H1 (cell line): ENCODE results near the gene POLR3C. TPM values are rescaled to one million over a fixed set of nuclear protein-coding genes. Genes with fewer than 3 reads are reported as not detected.

Source experiments
- CTCF ChIA-PET: fragments of 300-600 bp; sonication (Branson Sonifier 250); formaldehyde crosslinking; loops from one replicate; lab custom pipeline; 2021; ENCODE audit not compliant: partially characterized antibody; lab: Charles Lee
- POLR2A ChIA-PET: fragments of 300-600 bp; sonication (Branson Sonifier 250); formaldehyde crosslinking; loops from one replicate; lab custom pipeline; 2021; ENCODE audit warnings: inconsistent platforms; ENCODE audit not compliant: partially characterized antibody; lab: Charles Lee
- DNase-seq, 2 experiments: peaks; one replicate each; pipeline versions ENCODE4 v3.0.0 to v3.0.0-alpha.2; 2010 to 2022; ENCODE audit warnings: low spot score in 2 of 2, low read depth in 1 of 2, mixed read lengths in 1 of 2
- FAIRE-seq: peaks from 2 replicates; lab custom pipeline; 2011; peaks lifted over from hg19 to GRCh38; lab: Jason Lieb, UNC
- H2AFZ ChIP-seq: 2 replicates; pipeline ENCODE4 v1.8.1; 2012; ENCODE audit warnings: low read length, inconsistent platforms
- H2AK5ac ChIP-seq: 2 replicates; pipeline ENCODE4 v1.6.1; 2013; ENCODE audit warnings: low read depth, low read length
- H2BK120ac ChIP-seq: replicated peaks from 2 replicates; pipeline ENCODE3; 2013; ENCODE audit warnings: low read depth, low read length, inconsistent platforms
- H2BK12ac ChIP-seq: 2 replicates; pipeline ENCODE4 v1.6.1; 2013; ENCODE audit warnings: low read depth, low read length
- H2BK15ac ChIP-seq: 2 replicates; pipeline ENCODE4 v1.6.1; 2013; ENCODE audit warnings: low read length
- H2BK20ac ChIP-seq: 2 replicates; pipeline ENCODE4 v1.6.1; 2013; ENCODE audit warnings: low read length
- H2BK5ac ChIP-seq: 2 replicates; pipeline ENCODE4 v1.6.1; 2013; ENCODE audit warnings: low read depth, low read length
- H3K14ac ChIP-seq: 2 replicates; pipeline ENCODE4 v1.6.1; 2013; ENCODE audit warnings: inconsistent platforms; ENCODE audit not compliant: insufficient read length
- H3K18ac ChIP-seq: 2 replicates; pipeline ENCODE4 v1.6.1; 2013; ENCODE audit warnings: low read length; ENCODE audit errors: extremely low read depth
- H3K23ac ChIP-seq: 2 replicates; pipeline ENCODE4 v1.6.1; 2013; ENCODE audit warnings: inconsistent platforms; ENCODE audit not compliant: insufficient read length
- H3K23me2 ChIP-seq: 2 replicates; pipeline ENCODE4 v1.6.1; 2013; ENCODE audit warnings: low read depth, low read length
- H3K27ac ChIP-seq: 2 replicates; pipeline ENCODE4 v1.6.1; 2011; ENCODE audit warnings: low read depth, low read length, inconsistent platforms
- H3K27me3 ChIP-seq, 4 experiments: replicated peaks in 1 of 4; 1 replicate in 1 of 4; 2 replicates in 3 of 4; pipeline versions ENCODE4 v1.6.1 to v1.8.1; 2011 to 2013; ENCODE audit warnings: low read length in 3 of 4, mild to moderate bottlenecking in 3 of 4, inconsistent platforms in 2 of 4, mixed read lengths in 2 of 4, moderate library complexity in 1 of 4; ENCODE audit not compliant: control insufficient read depth in 3 of 4, insufficient read depth in 3 of 4; ENCODE audit errors: extremely low read depth in 1 of 4
- H3K36me3 ChIP-seq, 4 experiments: 2 replicates each; pipeline versions ENCODE4 v1.6.1 to v1.8.1; 2011 to 2013; ENCODE audit warnings: mild to moderate bottlenecking in 4 of 4, low read length in 3 of 4, moderate library complexity in 2 of 4, control low read depth in 1 of 4, inconsistent platforms in 1 of 4; ENCODE audit not compliant: insufficient read depth in 4 of 4, control insufficient read depth in 2 of 4
- H3K4ac ChIP-seq: replicated peaks from 2 replicates; pipeline ENCODE3; 2013; ENCODE audit warnings: low read length, low read depth, mixed read lengths, inconsistent platforms; ENCODE audit not compliant: insufficient read length
- H3K4me1 ChIP-seq, 4 experiments: replicated peaks in 1 of 4; 1 replicate in 1 of 4; 2 replicates in 3 of 4; pipeline versions ENCODE4 v1.6.1 to v1.8.1; 2011 to 2013; ENCODE audit warnings: low read length in 3 of 4, inconsistent platforms in 2 of 4, mixed read lengths in 1 of 4; ENCODE audit not compliant: insufficient read depth in 4 of 4, control insufficient read depth in 3 of 4
- H3K4me2 ChIP-seq, 2 experiments: 2 replicates each; pipeline versions ENCODE4 v1.6.1 to v1.8.1; 2011 to 2013; ENCODE audit warnings: low read depth in 2 of 2, low read length in 2 of 2, control low read depth in 1 of 2, inconsistent platforms in 1 of 2, mild to moderate bottlenecking in 1 of 2; ENCODE audit not compliant: insufficient read depth in 1 of 2
- H3K4me3 ChIP-seq, 4 experiments: fragments of 200-600, 300-600 bp in 1 of 4; sonication (generic), shearing (Covaris generic), sonication (Bioruptor Twin) in 1 of 4; 2 replicates each; pipeline versions ENCODE4 v1.5.1 to v1.8.1; 2011 to 2016; ENCODE audit warnings: low read length in 4 of 4, low read depth in 3 of 4, control low read depth in 2 of 4, inconsistent platforms in 2 of 4, mild to moderate bottlenecking in 2 of 4, mixed read lengths in 1 of 4, moderate library complexity in 1 of 4; ENCODE audit not compliant: insufficient read depth in 2 of 4; ENCODE audit errors: extremely low read depth in 1 of 4
- H3K56ac ChIP-seq: replicated peaks from 2 replicates; pipeline ENCODE3; 2013; ENCODE audit warnings: low read depth, mild to moderate bottlenecking, mixed read lengths, low read length, inconsistent platforms; ENCODE audit not compliant: insufficient read length
- H3K79me1 ChIP-seq: 2 replicates; pipeline ENCODE4 v1.6.1; 2013; ENCODE audit warnings: low read depth, low read length, control low read depth
- H3K79me2 ChIP-seq, 2 experiments: 2 replicates each; pipeline versions ENCODE4 v1.6.1 to v1.8.1; 2012 to 2013; ENCODE audit warnings: low read length in 2 of 2, mild to moderate bottlenecking in 2 of 2, inconsistent platforms in 1 of 2; ENCODE audit not compliant: insufficient read depth in 2 of 2, control insufficient read depth in 1 of 2
- H3K9ac ChIP-seq, 4 experiments: replicated peaks in 1 of 4; 1 replicate in 1 of 4; 2 replicates in 3 of 4; pipeline versions ENCODE4 v1.6.1 to v1.8.1; 2011 to 2013; ENCODE audit warnings: low read depth in 3 of 4, low read length in 3 of 4, control low read depth in 2 of 4, mild to moderate bottlenecking in 2 of 4, moderate library complexity in 2 of 4, inconsistent platforms in 1 of 4; ENCODE audit errors: extremely low read depth in 1 of 4
- H3K9me3 ChIP-seq, 2 experiments: 2 replicates each; pipeline versions ENCODE4 v1.6.1 to v1.8.1; 2012 to 2013; ENCODE audit warnings: mild to moderate bottlenecking in 2 of 2, moderate library complexity in 2 of 2, control low read depth in 1 of 2, inconsistent platforms in 1 of 2, low read depth in 1 of 2, low read length in 1 of 2, mixed read lengths in 1 of 2; ENCODE audit not compliant: insufficient read depth in 2 of 2
- H4K20me1 ChIP-seq, 2 experiments: replicated peaks in 1 of 2; 2 replicates each; pipeline versions ENCODE3 to v1.8.1; 2011 to 2013; ENCODE audit warnings: inconsistent platforms in 2 of 2, low read length in 2 of 2, mild to moderate bottlenecking in 1 of 2; ENCODE audit not compliant: insufficient read depth in 2 of 2, control insufficient read depth in 1 of 2
- H4K5ac ChIP-seq: 2 replicates; pipeline ENCODE4 v1.6.1; 2013; ENCODE audit warnings: low read length, low read depth, mixed read lengths, inconsistent platforms; ENCODE audit not compliant: insufficient read length
- H4K8ac ChIP-seq: 2 replicates; pipeline ENCODE4 v1.8.0; 2013; ENCODE audit warnings: mild to moderate bottlenecking, moderate library complexity, low read length, inconsistent platforms; ENCODE audit not compliant: insufficient read depth; ENCODE audit errors: extremely low read depth
- H4K91ac ChIP-seq: replicated peaks from 2 replicates; pipeline ENCODE3; 2013; ENCODE audit warnings: low read length, mixed read lengths, inconsistent platforms; ENCODE audit not compliant: insufficient read length
- BCL11A ChIP-seq, 2 experiments: IDR thresholded peaks; one replicate each; pipeline ENCODE4 v1.6.1; 2011; ENCODE audit warnings: low read depth in 2 of 2, low read length in 2 of 2, mild to moderate bottlenecking in 2 of 2
- CBX8 ChIP-seq: fragments of 300-800, 300-1000 bp; sonication (generic); IDR thresholded peaks from 2 replicates; pipeline ENCODE4 v1.7.1; 2016; ENCODE audit warnings: low read depth, low read length, borderline replicate concordance
- RAD21 ChIP-seq, 2 experiments: IDR thresholded peaks in 1 of 2; conservative IDR thresholded peaks in 1 of 2; 2 replicates each; pipeline ENCODE4 v1.6.1; 2011; ENCODE audit warnings: low read depth in 2 of 2, low read length in 2 of 2, improper control_type of control experiment in 1 of 2, inconsistent platforms in 1 of 2, mild to moderate bottlenecking in 1 of 2, moderate library complexity in 1 of 2
- TEAD4 ChIP-seq: IDR thresholded peaks from 2 replicates; pipeline ENCODE4 v1.6.1; 2012; ENCODE audit warnings: low read depth, low read length, inconsistent platforms, mixed read lengths
- WGBS, 2 experiments: shearing (Covaris generic) in 1 of 2; methylation state at CpG; one replicate each; pipeline versions ENCODE4 v1.1.6 to v1.1.7; 2013 to 2015; ENCODE audit warnings: low lambda C conversion rate in 2 of 2, mixed read lengths in 2 of 2, inconsistent platforms in 1 of 2, low coverage in 1 of 2, missing lambda C conversion rate in 1 of 2; ENCODE audit not compliant: insufficient replicate concordance in 2 of 2, insufficient coverage in 1 of 2, insufficient read length in 1 of 2; ENCODE audit errors: extremely low coverage in 1 of 2, missing lambda C conversion rate in 1 of 2; 5-methylcytosine and 5-hydroxymethylcytosine counted together
- polyA plus RNA-seq, 7 experiments: library from polyadenylated mRNA; depleted of rRNA in 3 of 7; stranded (reverse) in 5 of 7; unstranded in 2 of 7; fragments of >200 nt in 5 of 7; fragments of 200-250 nt in 2 of 7; gene quantifications; 1 replicate in 5 of 7; 2 replicates in 1 of 7; 4 replicates in 1 of 7; pipeline versions ENCODE4 v1.2.1 to v1.2.3, GENCODE V29; 2011 to 2013; ENCODE audit warnings: missing spikeins in 2 of 7, mixed read lengths in 2 of 7
- total RNA-seq: library from RNA; stranded (reverse); fragmentation: NEBNext Ultra II Directional; extraction: Animal tissue kit (Norgen Biotek cat#: 25700); gene quantifications from 2 replicates; pipeline ENCODE4 v1.2.1, GENCODE V29; 2021
- TF ChIP-seq, protein P1 (sequence below): IDR thresholded peaks from 2 replicates; pipeline ENCODE4 v1.6.1; 2011; ENCODE audit warnings: low read length, improper control_type of control experiment

The POLR3C gene
- total and polyA plus RNA-seq, 2 of the 8 experiments (the other 6 are each of a cell fraction or from before 2014, with no cell fraction given): 26.8 TPM

GRCh38 chr1:145855426-145855948 is 31.5 kb downstream of the POLR3C start:
- Histone ChIP-seq H4K20me1 (no peaks in the 10 kb centered on the region), H2AK5ac (no peak overlapping the region), H2BK120ac (no peak overlapping the region), H2BK20ac (no peak overlapping the region)
- 80% methylated on average over 7 of the region's 7 CpGs; no CpG with 5 or more reads in 1 of the 2 experiments for WGBS, 2 experiments
- TF ChIP-seq BCL11A (IDR thresholded peaks at IDR 0.05; ENCODE audit: low read depth in 2 of 2, low read length in 2 of 2) (no peak), TEAD4 (no peak), CBX8 (no peak), RAD21 (IDR thresholded peaks at IDR 0.05 in 1 of 2, conservative IDR thresholded peaks at IDR 0.05 in 1 of 2; ENCODE audit: low read depth in 2 of 2, low read length in 2 of 2) (no peak)
- TF ChIP-seq, protein P1, sequence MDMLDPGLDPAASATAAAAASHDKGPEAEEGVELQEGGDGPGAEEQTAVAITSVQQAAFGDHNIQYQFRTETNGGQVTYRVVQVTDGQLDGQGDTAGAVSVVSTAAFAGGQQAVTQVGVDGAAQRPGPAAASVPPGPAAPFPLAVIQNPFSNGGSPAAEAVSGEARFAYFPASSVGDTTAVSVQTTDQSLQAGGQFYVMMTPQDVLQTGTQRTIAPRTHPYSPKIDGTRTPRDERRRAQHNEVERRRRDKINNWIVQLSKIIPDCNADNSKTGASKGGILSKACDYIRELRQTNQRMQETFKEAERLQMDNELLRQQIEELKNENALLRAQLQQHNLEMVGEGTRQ: no peak
- TF ChIP-seq, all 59 proteins: peak for 0
- H3K14ac ChIP-seq: no peak overlapping the region
- H3K4me3 ChIP-seq: no peak overlapping the region
- no peak overlapping the region for H3K9ac ChIP-seq
- H3K27me3 ChIP-seq: no peaks in the 10 kb centered on the region; a peak in 1 of 7 replicates
- no peak overlapping the region for H3K23ac ChIP-seq
- peaks cover 0 to 5% (median 3%) of the 10 kb centered on the region in 4 experiments; a peak in 4 of 7 replicates for H3K4me1 ChIP-seq
- H3K79me1 ChIP-seq: peaks cover 5% of the 10 kb centered on the region; the same call in 1 of the 2 replicates
- H3K4ac ChIP-seq: no peak overlapping the region
- H3K18ac ChIP-seq: no peak overlapping the region
- FAIRE-seq (no peak), DNase-seq (no peak)
- H2BK12ac ChIP-seq: no peak overlapping the region
- H3K23me2 ChIP-seq: peaks cover 7% of the 10 kb centered on the region
- ChIA-PET POLR2A (interaction anchor here (1.0 to 4.8 kb wide), 3 partner anchors 9 to 17 kb away, joined by 4 to 34 read pairs (median 7); partner anchors contain the start of gene NUDT17), CTCF (interaction anchor here (6.8 to 12.9 kb wide), 2 partner anchors 8 to 36 kb away, joined by 43 to 214 read pairs; partner anchors contain the start of gene NUDT17)
- H2AFZ ChIP-seq: no peak overlapping the region
- no peak overlapping the region for H3K27ac ChIP-seq
- H4K91ac ChIP-seq: no peak overlapping the region
- no peak overlapping the region for H4K5ac ChIP-seq
- no peak overlapping the region for H3K56ac ChIP-seq
- peaks cover 15 to 53% (median 39%) of the 10 kb centered on the region in 4 experiments for H3K36me3 ChIP-seq
- H4K8ac ChIP-seq: no peak overlapping the region
- H3K79me2 ChIP-seq: peaks cover 0 to 11% of the 10 kb centered on the region in 2 experiments; a peak in 1 of 4 replicates
- H2BK15ac ChIP-seq: no peak overlapping the region
- no peak overlapping the region for H3K4me2 ChIP-seq
- peaks cover 4 to 5% of the 10 kb centered on the region in 2 experiments; a peak in 2 of 4 replicates for H3K9me3 ChIP-seq
- H2BK5ac ChIP-seq: no peak overlapping the region
